HG03469 (cell line): ENCODE measurements around the gene ASIC2.

Experiments
- ATAC-seq: cut with Tn5 transposase; IDR thresholded peaks from one replicate; pipeline ENCODE4 v1.9.1; 2021; ENCODE audit warnings: mild to moderate bottlenecking, moderate library complexity, moderate number of reproducible peaks; ENCODE audit not compliant: unreplicated experiment

ASIC2 gene

GRCh38 chr17:33258296-33258695 is 34.8 kb downstream of the ASIC2 start:
- no peak for ATAC-seq

DNA sequence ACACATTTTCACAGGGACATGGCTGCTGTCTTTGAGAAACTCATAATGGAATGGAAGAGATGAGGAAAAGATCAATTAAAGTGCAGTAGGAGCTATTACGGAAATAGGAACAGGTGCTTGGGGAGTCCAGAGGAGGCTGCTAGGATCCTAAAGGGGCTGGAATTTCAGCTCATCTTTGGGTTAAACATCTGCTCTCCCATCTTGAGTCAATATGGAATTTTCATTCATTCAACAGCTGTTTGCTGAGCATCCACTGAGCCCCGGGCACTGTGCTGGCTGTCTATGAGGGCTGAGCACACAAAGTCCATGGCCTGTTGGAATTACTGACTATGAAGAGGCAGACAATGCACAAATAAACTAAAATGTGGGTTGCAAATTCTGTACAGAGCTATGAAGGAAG is 47.9 kb downstream of the ASIC2 start:
- ATAC-seq, result no peak

DNA sequence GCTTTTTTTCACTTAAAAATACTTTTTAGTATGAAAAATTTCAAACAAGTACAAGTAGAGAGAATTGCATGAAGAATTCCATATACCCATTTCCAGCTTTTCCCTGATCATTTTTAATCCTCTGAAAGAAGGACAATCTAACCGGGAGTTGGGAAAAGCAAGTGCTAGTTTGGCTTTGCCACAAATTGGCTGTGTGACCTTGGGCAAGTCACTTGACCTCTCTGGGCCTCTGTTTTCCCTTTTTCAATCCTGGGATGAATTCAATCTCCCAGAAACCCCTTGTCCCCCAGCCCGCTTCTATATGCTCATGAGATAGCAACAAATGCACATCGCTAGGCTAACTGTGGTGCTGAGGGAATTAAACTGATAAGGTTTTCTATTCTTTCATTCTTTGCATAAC is 49.4 kb downstream of the ASIC2 start:
- ATAC-seq, result no peak

- no peak for ATAC-seq
Measured at GRCh38 chr17:33242375-33243124, 50.5 kb downstream of the ASIC2 start.

- no peak for ATAC-seq
Measured at GRCh38 chr17:33241390-33241789, 51.7 kb downstream of the ASIC2 start.

DNA sequence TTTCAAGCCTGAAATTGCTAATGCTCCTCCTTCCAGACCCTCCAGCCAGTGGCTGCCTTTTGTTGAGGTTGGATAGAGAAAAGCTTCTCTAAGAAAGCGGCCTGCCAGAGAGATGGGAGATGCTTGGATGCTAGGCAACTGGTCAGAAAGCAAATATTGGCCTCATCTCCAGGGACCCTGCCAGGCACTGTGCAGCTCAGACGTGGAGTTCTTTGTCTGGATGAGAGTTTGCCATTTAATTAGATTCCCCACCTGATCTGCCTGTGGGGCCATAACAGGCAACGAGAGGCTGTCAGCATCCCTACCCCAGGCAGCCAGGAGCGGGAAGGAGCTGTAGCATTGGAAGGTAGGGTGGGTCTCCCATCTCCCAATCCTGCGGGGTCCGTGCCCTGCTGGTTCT is 52.7 kb downstream of the ASIC2 start:
- ATAC-seq, result no peak

DNA sequence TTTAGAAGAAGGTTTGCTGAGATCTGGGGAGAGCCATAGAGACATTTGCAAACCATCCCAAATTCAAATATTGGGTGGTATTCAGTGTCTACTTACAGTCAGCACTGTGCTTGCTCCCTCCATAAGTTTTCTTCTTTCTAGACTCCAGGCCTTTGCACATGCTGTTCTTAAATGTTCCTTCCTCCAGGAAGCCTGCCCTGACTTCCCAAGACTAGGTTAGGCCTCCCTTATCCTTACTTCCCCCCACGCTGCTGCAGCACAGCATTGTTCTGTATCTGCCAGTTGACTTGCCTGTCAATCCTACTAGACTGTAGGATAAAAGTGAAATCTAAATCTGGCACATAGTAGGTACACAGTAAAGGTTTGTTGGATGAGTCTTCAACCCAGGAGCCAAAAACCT is 53.4 kb downstream of the ASIC2 start:
- no peak for ATAC-seq

GRCh38 chr17:33234930-33235685 is 58.0 kb downstream of the ASIC2 start:
- no peak for ATAC-seq

- ATAC-seq, result no peak
Measured at GRCh38 chr17:33234233-33234632, 58.9 kb downstream of the ASIC2 start.

GRCh38 chr17:33233811-33234177 is 59.3 kb downstream of the ASIC2 start:
- ATAC-seq, result no peak

- no peak for ATAC-seq
Measured at GRCh38 chr17:33229499-33229898, 63.6 kb downstream of the ASIC2 start.

GRCh38 chr17:33229028-33229427 is 64.1 kb downstream of the ASIC2 start:
- no peak for ATAC-seq

DNA sequence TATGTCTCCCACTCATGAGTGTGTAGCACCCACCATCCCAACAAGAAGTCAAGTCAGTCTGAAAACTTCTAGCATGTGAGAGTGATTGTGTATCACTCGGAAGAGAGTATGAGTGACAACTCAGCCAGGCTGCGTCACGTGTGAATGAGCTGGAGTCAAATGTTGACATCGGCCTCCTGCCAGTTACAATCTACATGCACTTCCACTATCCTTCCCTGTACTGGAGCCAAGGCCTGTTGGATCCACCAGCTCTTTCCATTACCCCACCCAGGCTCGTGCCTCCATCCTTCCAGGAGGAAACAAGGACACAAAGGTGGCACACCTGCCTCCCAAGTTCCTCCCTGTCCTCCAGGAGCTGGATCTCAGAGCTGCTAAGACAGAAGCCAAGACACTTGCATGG is 64.5 kb downstream of the ASIC2 start:
- ATAC-seq, result no peak

DNA sequence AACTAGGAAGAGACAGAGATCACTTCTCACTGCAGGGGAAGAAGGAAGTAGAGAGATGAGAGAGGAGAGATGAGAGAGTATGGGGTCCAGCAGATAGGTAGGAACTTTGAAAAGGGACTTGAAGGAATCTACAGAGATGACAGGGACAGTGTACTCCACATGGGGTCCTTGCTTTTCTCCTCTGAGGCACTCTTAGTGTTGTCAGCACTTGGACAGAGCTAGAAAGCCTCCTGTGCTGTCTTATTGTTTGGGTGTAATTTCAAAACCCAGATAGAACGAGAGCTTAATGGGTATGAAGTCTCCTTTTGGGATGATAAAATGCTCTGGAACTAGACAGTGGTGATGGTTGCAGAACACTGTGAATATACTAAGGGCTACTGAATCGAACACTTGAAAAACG is 65.2 kb downstream of the ASIC2 start:
- ATAC-seq, result no peak

DNA sequence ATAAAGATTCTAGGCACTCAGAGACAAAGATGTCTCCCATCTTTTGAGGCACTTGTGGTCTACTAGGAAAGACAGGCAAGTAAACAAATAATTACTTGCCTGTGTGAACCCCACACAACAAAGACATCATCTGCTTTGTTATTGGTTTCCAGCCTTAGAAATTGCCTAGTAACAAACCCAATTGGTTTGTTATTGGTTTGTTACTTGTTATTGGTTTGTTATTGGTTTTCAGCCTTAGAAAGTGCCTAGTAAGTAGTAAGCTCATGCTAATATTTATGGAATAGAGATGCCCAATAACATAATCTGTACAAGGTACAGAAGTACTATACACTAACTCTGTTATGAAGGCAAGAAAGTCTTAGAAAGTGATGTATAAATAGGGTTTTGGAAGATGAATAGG is 67.1 kb downstream of the ASIC2 start:
- ATAC-seq, result no peak

- no peak for ATAC-seq
Measured at GRCh38 chr17:33225509-33225908, 67.6 kb downstream of the ASIC2 start.

- ATAC-seq, result no peak
Measured at GRCh38 chr17:33220036-33220435, 73.1 kb downstream of the ASIC2 start.

DNA sequence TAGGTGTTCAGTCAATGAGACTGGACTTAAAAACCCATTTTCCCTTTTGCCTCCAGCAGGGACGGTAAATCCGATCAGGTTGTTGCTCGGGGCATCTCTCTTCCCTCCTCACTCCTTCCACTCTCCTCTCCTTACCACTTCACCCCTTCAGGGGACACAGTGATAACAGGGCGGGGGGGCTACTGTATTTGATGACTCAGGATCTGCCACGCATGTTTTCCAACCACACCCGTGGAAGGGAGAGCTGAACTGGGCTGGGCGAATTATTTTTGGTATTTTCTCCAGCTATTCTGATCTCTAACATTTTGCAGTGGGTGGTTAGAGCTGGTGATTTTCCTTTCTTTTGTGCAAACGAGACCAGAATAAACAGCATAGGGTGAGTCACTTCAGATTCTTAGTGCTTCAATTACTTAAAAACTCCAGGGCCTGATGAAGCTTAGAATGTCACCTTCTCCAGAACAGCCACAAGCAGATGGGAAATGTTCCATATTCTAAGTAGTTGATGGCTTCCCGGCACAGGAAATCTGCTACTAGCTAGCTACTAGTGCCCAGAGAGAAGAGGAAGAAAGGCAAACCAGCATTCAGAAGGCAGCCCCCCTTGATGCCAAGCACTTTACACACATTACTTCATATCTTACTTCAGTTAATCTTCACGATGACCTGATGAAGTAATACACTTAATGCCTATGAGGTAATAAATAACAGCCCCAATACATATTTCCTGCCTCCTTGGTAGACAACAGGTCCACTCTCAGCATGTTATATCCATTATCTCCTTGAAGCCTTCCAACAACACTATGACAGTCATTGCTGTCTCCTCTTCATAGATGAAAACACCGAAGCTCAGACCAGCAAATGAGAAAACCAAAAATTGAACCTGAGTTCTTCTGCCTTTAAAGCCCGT is 74.1 kb downstream of the ASIC2 start:
- ATAC-seq, result no peak

DNA sequence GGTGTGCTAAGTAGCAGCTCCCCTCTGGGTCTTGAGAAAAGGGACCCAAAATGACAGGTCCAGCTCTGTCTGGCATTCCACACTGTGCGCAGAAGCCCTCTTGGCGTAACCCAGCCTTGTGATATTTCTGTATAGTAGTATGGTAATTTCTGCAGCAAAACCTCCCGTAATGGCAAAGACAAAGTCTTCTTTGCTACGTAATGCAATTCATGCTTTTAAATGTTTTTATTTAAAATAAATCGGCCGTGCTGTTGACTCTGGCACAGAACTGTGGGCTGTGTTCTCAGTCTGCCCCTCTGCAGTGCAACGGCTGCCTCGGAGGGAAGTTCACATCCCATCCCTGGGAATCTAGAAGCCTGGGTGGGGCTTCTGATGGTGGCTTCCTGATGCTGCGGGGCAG is 75.2 kb downstream of the ASIC2 start:
- ATAC-seq, result no peak

DNA sequence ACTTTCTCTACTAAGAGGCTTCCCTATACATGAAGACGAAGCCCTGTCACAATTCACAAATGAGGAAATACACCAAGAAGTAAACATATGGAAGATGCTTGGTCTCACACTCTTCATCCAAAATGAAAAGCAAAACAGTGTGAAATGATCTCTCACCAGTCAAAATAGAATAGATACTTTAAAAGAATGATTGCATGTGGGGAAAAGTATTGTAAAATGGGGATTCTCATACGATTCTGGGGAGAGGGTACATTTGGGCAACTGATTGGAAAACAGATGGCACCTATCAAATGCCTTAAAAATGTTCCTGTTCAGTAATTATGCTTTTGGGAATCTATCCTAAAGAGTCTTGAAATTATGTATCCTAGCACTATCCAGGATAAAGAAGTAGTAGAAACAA is 78.1 kb downstream of the ASIC2 start:
- no peak for ATAC-seq

- no peak for ATAC-seq
Measured at GRCh38 chr17:33210285-33210684, 82.8 kb downstream of the ASIC2 start.

DNA sequence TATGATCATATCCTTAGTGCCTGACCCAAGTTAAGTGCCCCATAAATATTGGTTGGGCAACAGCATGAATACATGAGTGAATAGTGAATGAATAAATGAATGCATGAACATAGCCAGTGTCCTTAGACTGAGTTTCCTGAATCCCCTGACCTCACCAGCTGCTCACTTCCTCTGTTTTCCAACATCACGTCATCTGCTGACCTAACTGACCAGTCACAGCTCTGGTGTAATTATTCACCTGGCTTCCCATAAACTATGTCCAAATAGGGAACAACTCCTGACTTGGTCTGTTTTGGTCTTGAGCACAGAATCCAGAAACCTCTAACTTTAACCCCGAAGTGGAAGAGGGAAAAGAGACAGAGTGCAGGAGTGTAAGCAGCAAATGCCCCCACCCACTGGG is 83.4 kb downstream of the ASIC2 start:
- ATAC-seq, result no peak
